G401 (cell line): ENCODE data around the gene RABL3. TPM values are rescaled to one million over a fixed set of nuclear protein-coding genes. Genes with fewer than 3 reads are reported as not detected.
"Not testable (repeated sequence)": the region's sequence is repeated elsewhere in the genome, so short reads cannot be mapped to it uniquely, and the experiment has no call there.

Experiments
- DNase-seq: peaks from one replicate; pipeline ENCODE4 v3.0.0-alpha.2; 2015; ENCODE audit warnings: low spot score
- in situ Hi-C: cut with HindIII; loops from 2 replicates; pipeline ENCODE4 v1.10.0; 2016; ENCODE audit warnings: low sequenced_read_pairs, mixed read lengths
- total RNA-seq: library from RNA; depleted of rRNA; stranded (reverse); fragments of >200 nt; shearing (Covaris generic); gene quantifications from 2 replicates; pipeline ENCODE4 v1.2.3, GENCODE V29; 2014; rRNA removed

The RABL3 gene
- total RNA-seq, 1 experiment from 2014 or later = 8.9 TPM

DNA sequence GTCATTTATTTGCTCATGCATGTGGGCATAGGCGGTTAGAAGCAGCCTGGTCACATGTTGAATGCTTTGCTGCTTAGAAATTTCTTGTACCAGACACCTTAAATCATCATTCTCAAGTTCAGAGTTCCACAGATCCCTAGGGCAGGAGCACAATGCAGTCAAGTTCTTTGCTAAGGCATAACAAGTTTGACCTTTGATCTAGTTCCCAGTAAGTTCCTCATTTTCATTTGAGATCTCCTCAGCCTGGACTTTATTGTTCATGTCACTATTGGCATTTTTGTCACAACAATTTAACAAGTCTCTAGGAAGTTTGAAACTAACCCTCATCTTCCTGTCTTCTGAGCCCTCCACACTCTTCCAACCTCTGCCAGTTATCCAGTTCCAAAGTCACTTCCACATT lies 83.0 kb downstream of the RABL3 start:
- in situ Hi-C loops = no loop called here
- no peak for DNase-seq

DNA sequence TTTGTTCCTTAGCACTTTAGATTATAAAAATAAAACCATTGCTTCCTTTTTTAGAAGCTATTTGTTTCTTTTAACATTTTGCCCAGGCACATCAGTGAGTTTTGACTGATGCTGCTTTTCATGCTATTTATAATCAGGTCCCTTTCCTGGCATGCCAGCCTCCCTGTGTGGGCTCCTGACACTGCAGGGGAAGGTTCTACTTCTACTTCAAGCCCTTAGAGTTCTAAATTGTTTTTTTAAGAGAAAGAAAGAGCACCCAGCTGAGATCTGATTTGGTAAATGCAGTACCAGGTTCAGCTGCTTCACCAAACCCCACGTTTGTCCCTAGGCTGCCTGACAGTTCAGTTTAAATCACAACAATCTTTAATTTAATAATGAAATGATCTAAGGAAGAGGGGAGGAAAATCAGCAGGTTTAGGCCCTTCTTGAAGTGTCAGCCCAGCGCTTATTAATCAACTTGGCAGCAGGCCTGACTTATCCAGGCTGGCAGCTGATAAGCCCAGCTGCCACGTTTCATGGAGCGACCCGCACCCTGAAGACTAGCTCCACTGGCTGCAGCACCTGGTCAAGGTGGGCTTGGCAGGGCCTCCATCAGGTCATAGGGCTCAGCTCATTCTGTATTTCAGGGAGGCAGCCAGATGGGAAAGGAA lies 89.3 kb downstream of the RABL3 start:
- in situ Hi-C loops = no loop called here
- DNase-seq = peak; percentile 61

DNA sequence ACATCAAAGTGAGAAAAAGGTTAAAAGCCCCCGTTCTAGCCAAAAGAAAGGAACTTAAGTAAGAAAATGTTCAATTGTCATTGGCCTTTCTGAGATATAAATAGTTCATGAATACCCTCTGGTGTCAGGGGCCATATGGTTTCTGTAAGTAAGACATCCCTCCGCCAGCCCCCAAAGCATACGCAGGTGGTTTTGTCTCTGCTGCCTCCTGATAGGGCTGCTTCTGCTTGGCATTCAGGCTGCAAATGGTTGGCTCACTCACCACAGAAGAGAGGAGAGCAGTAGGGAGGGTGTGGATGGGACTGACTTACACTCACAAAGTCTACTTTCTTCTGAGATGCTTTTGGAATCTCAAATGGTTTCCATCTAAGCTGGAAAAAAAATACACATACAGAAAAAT lies 90.0 kb downstream of the RABL3 start:
- in situ Hi-C loops = no loop called here
- peak; percentile 84 for DNase-seq

DNA sequence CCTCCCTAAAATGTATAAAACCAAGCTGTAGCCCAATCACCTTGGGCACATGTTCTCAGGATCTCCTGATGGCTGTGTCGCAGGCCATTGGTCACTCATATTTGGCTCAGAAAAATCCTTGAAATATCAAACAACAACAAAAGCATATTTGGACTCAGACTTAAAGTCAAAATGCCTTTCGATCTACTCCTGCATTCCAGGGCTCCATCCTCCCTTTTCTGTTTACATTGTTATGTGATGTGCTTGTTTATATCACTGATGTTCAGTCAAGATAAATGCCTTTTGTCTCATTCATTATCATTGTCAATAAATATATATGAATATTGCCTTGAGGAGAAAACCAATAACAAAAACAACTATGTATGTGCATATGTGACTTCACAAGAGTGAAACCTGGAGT lies 92.0 kb downstream of the RABL3 start:
- DNase-seq = no peak
- in situ Hi-C loops = no loop called here

DNA sequence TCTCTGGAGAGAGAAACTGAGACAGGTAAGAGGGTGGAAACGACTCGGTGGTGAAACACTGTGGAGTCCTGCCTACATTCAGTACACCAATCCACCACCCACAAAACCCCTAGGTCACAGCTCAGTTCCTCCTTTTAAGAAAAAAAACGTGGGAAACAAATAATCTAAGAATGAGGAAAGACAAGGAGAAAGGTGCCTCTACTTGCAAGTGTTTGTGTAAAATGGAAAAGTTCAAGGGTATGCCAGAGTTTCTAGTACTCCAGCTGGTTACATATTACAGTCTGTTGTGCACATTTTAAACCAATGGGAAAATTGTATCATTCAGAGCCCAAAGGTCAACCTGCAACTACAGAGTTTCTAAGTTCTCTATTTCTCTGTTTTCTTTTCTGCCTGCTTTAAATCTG lies 92.5 kb downstream of the RABL3 start:
- no peak for DNase-seq
- in situ Hi-C loops = no loop called here

DNA sequence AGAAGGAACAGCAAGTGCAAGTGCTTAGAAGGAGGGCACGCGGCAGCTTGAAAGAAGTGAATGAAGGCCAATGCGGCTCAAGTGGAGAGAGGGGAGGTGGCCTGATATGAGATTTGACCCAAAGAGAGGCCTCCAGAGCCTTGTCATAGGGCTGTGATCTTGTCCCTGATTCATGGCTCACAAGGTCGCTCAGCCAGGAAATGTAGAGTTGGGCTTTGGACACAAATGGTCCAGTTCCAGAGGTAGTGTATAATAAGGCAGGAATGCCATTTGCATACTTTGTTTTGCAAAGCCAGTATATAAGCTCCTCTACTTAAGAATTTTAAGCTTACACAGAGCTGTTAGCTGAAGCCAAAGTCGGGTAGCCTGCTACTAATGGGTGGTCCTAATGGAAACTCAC lies 94.0 kb downstream of the RABL3 start:
- in situ Hi-C loops = no loop called here
- no peak for DNase-seq

DNA sequence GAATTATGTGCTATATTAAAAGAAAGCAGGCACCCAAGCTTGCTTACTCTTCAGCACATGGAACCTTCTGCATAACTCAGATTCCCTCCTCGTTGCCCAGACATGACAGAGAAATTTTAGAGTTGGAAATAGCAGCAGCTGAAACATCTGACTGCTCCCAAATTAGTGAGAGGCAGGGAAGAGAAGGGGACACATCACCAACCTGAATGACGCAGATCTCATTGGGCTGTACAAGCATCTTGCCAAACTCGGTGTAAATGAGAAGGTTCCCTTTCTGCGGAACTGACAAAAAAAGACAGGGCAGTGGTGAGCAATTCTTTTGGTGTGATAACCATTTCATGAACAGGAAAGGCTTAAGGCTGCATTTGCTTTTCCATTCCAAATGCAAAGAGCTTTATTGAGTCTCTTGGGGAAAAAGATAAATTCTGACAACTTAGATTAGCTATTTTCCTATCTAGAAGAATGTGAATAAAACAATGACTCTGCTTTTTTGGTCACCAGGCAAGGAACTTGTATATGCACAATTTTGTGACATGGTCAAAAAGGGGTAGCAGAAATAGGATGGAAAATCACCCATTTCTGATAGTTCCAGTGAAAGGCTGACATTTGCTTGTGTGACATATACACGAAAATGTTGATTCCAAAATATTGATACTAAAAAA lies 95.4 kb downstream of the RABL3 start:
- in situ Hi-C loops = no loop called here
- no peak for DNase-seq

DNA sequence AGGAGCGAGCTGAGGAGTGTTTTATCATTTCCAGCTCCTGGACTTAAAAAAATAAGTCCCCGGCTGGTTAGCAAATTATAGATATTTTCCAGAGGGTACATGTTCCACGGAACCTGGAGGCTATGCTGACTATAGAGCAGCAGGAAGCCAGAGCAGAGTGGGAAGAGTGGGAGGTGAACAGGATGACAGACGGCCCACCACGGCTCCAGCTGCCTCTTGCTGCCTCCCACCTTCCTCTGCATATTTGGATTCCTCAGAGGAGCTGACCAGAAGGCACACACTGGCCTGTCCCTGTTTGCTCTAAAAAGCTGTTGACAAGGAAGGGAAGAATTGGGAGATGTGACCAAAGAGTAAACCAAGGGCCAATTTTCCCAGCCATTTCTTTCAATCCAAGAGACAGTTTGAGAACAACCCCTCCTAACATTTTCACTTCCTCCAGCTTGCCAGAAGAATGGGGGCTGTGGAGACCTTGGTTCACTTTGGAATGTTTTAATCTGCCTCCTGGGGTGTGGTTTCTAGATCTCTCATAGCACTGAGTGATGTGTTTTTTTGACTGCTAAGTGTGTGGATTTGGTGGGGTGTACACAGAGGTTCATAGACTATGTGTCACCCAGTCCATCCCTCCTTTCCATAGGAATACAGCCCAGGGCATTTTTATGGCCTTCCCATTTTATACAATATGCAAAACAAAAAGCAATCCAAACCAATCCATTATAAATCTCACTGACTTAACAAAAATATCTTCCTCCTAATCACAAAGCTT lies 97.1 kb downstream of the RABL3 start:
- DNase-seq = peak; percentile 87
- in situ Hi-C loops = no loop called here

DNA sequence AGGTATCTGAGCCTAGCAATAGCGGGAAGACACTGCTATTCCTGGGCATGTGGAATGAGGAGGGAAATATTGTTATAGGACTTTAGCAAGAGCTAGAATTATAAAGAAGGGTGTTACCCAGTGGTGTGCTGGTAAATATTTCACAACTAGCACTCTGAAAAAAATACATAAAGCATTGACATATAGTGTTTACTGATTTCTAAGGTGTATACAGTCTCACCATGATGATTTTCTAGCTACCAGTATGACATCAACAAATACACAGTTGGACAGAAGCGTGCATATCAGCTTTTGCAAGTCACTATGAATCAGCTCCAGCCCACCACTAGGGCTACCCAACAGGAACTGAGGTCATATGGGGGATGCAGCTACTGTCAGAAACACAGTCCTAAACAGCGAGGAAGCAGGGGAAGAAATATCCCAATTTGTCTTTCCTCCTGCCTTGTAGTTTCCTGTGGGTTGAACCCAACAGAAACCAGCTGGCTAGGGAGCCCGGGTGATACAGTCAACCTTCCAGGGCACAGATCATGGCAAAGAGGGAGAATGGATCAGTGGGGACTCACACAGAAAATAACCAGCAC lies 99.9 kb downstream of the RABL3 start:
- no peak for DNase-seq
- in situ Hi-C loops = no loop called here

DNA sequence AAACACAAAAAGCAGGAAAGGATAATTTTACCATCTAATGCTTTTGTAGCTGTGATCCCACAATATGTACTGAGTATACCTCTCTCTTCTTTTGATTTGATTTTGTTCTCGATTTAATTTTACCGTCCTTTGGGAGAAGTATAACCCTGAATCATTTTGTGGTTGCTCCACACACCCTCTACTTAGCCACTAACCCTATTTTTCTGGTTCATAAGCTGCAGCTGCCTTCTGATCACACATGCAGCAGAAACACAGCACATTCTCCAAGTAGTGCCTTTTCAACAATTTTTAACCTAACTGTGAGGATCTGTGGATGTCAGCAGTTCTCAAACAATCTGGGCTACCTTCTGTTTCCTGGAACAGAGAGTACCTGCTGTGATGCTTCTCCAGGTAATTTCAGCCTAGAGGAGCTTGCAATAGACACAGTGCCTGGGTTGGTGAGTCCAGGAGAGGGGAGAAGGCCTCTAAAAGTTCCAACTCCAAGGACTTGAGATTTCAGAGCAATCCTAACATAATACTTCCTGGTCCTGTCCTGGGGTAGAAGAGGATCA lies 100.5 kb downstream of the RABL3 start:
- DNase-seq = peak; percentile 95
- in situ Hi-C loops = no loop called here

DNA sequence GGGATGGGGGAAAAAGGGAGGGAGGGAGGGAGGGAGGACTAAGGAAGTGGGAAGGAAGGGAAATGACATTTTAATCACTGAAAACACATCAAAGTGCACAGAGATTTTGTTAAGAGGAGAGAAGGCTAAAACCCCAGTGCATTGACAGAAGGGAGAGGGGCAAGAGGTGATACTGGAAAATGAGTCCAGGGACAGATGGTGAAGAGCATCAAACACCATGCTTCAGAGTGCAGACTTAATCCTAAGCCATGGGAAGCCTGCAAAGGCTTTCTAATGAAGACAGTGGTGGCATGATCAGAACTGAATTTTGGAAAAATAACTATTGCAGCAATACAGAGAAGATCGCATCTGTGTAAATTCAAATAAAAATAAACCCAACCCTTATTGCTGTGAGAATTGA lies 102.1 kb downstream of the RABL3 start:
- peak; percentile 79 for DNase-seq
- in situ Hi-C loops = no loop called here

DNA sequence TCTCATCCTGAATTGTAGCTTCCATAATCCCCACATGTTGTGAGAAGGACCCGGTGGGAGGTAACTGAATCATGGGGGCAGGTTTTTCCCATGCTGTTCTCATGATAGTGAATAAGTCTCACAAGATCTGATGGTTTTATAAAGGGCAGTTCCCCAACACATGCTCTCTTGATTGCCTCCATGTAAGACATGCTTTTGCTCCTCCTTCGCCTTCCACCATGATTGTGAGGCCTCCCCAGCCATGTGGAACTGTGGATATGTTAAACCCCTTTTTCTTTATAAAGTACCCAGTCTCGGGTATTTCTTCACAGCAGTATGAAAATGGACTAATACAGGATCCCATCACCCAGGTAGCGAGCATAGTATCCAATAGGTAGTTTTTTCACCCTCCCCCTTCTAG lies 103.5 kb downstream of the RABL3 start:
- DNase-seq, in situ Hi-C loops: not testable (repeated sequence)

DNA sequence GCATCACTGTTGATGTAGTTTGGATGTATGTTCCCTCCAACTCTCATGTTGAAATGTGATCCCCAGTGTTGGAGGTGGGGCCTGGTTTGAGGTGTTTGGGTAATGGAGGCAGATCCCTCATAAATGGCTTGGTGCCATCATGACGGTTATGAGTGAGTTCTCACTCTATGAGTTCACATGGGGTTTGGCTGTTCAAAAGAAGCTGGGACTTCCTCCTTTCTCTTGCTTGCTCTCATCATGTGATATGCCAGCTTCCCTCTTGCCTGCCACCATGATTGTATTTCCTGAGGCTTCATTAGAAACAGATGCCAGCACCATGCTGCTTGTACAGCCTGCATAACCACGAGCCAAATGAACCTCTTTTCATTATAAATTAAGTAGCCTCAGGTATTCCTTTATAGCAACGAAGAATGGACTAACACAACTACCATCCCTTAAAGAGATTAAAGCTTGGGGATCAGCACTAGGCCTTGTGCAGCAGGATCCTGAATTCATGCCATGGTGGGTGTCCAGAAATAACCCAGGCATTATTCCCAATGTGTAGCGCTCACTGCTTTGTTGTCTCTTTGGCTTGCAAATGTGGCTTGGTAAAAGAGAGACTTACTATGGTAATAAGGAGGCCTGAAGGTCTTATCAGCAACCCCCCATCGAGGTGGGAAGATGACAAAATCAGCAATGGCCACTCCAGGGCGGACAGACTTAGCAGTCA lies 104.3 kb downstream of the RABL3 start:
- in situ Hi-C loops = no loop called here
- peak; percentile 78 for DNase-seq

DNA sequence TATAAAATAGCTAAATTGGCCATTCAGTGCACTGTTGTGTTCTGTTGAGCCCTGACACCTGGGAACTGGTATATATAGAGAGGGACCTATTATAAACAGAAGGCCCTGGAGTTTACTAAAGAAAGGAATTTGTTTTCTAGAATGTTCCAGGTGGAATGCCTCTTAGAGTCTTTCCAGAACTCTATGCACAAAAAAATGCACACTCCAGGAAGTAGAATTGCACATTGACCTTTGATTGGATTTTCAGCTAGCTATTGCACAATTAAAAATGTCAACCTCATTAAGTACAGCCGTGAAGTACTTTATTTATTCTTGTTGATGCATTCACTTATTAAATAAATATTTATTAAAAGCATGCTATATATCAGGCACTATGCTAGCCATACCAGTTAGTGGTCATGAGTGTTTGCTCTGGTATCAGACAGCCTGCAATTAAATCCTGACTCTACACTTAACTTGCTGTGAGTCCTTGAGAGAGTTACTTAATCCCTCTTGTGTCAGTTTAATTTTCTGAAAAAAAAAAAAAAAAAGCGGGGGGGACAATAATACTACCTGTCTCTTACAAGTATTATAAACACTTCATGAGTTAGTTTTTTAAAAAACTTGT lies 105.4 kb downstream of the RABL3 start:
- DNase-seq = no peak
- in situ Hi-C loops = no loop called here

Other genes starting within 250 kb of the RABL3 start
- 127 and 148 TPM in 2 replicates for gene NDUFB4, start 146.2 kb downstream of the RABL3 start, total RNA-seq
- not detected in 2 replicates for gene HGD, start 60.3 kb downstream of the RABL3 start, total RNA-seq
- gene GTF2E1, start 228 bp upstream of the RABL3 start, total RNA-seq = 20.4 and 35.4 TPM in 2 replicates
- not detected in 2 replicates for gene STXBP5L, start 165.7 kb upstream of the RABL3 start, total RNA-seq